Right ventricle myocardium superior (tissue), 1 donor: ENCODE data around the gene LMNB1. TPM values are rescaled to one million over a fixed set of nuclear protein-coding genes. Genes with fewer than 3 reads are reported as not detected.
A peak's percentile ranks its signal among the peaks of the same experiment; 100 is the strongest.
"Not testable (repeated sequence)": the region's sequence is repeated elsewhere in the genome, so short reads cannot be mapped to it uniquely, and the experiment has no call there.

Source experiments
- ATAC-seq: fragments of 200-7000 bp; cut with Tn5 transposase; one replicate; pipeline ENCODE4 v1.9.1; 2020; ENCODE audit warnings: mild to moderate bottlenecking; ENCODE audit not compliant: poor library complexity
- DNase-seq: peaks from one replicate; pipeline ENCODE4 v3.0.0-alpha.2; 2020
- intact Hi-C: fragments of 100-400 bp; cut with DNase I; formaldehyde crosslinking; loops from one replicate; pipeline ENCODE4 v1.11.2; 2022
- long read RNA-seq: library from polyadenylated mRNA; unstranded; transcript quantifications from one replicate; pipeline ENCODE4 v2.0.0, GENCODE V29; 2021
- total RNA-seq: library from RNA; stranded (reverse); fragmentation: NEBNext Ultra II Directional; extraction: Animal tissue kit (Norgen Biotek cat#: 25700); gene quantifications from one replicate; pipeline ENCODE4 v1.2.1, GENCODE V29; 2021
- donor health status: DM: no; HTN: yes; CAD: no; lungs with severe emphysema.

The LMNB1 gene
- 2.6 TPM for total RNA-seq
- long read RNA-seq, partial matches to known transcripts, result 0 of 1 reads
- long read RNA-seq, other reads (novel, unspliced or antisense), result 1 of 1 reads

- intact Hi-C loops, result loop anchor here (5.0 kb wide), 1 partner anchor 99 kb away; no protein-coding TSS in a partner anchor
- ATAC-seq (peak; percentile 97), DNase-seq (peak; percentile 97)
Observed at GRCh38 chr5:126776499-126777256, at the start of gene LMNB1. Gene LMNB1 (plus strand): TSS chr5:126777136. CDS start chr5:126777509, 373 bp downstream.

- no peak for ATAC-seq
- no peak for DNase-seq
- intact Hi-C loops, result no loop called here
Observed at GRCh38 chr5:126732716-126733115, 44.2 kb upstream of the LMNB1 start.

- DNase-seq, ATAC-seq, intact Hi-C loops: not testable (repeated sequence)
Observed at GRCh38 chr5:126734573-126734972, 42.4 kb upstream of the LMNB1 start.

GRCh38 chr5:126736141-126736540 lies 40.8 kb upstream of the LMNB1 start:
- intact Hi-C loops, result no loop called here
- no peak for DNase-seq
- no peak for ATAC-seq

- DNase-seq (no peak), ATAC-seq (no peak)
- intact Hi-C loops, result no loop called here
Observed at GRCh38 chr5:126741361-126741760, 35.6 kb upstream of the LMNB1 start.

GRCh38 chr5:126742425-126742824 lies 34.5 kb upstream of the LMNB1 start:
- DNase-seq (no peak), ATAC-seq (no peak)
- intact Hi-C loops, result no loop called here

GRCh38 chr5:126744836-126745235 lies 32.1 kb upstream of the LMNB1 start:
- ATAC-seq (no peak), DNase-seq (no peak)
- intact Hi-C loops, result no loop called here

GRCh38 chr5:126745259-126745992 lies 31.5 kb upstream of the LMNB1 start:
- intact Hi-C loops, result no loop called here
- DNase-seq (no peak), ATAC-seq (no peak)

- ATAC-seq (no peak), DNase-seq (no peak)
- intact Hi-C loops, result no loop called here
Observed at GRCh38 chr5:126746290-126746689, 30.6 kb upstream of the LMNB1 start.

- ATAC-seq, result no peak
- intact Hi-C loops, result no loop called here
- DNase-seq, result no peak
Observed at GRCh38 chr5:126752081-126752785, 24.7 kb upstream of the LMNB1 start.

- intact Hi-C loops, result no loop called here
- no peak for ATAC-seq
Observed at GRCh38 chr5:126753227-126753626, 23.7 kb upstream of the LMNB1 start.

GRCh38 chr5:126754609-126755008 lies 22.3 kb upstream of the LMNB1 start:
- no peak for DNase-seq
- intact Hi-C loops, result no loop called here
- ATAC-seq, result no peak

More at GRCh38 chr5:126753227-126753626, 23.7 kb upstream of the LMNB1 start:
- DNase-seq, result no peak

GRCh38 chr5:126755593-126755992 lies 21.3 kb upstream of the LMNB1 start:
- ATAC-seq, result no peak

GRCh38 chr5:126757713-126758357 lies 19.1 kb upstream of the LMNB1 start:
- no peak for DNase-seq
- intact Hi-C loops, result no loop called here
- ATAC-seq, result no peak

More at GRCh38 chr5:126755593-126755992, 21.3 kb upstream of the LMNB1 start:
- DNase-seq, result no peak
- intact Hi-C loops, result no loop called here

GRCh38 chr5:126763371-126763770 lies 13.6 kb upstream of the LMNB1 start:
- no peak for DNase-seq
- intact Hi-C loops, result no loop called here

GRCh38 chr5:126769703-126770102 lies 7.2 kb upstream of the LMNB1 start:
- ATAC-seq, result no peak
- intact Hi-C loops, result no loop called here
- no peak for DNase-seq

More at GRCh38 chr5:126763371-126763770, 13.6 kb upstream of the LMNB1 start:
- no peak for ATAC-seq

- DNase-seq, ATAC-seq, intact Hi-C loops: not testable (repeated sequence)
Observed at GRCh38 chr5:126773536-126773935, 3.4 kb upstream of the LMNB1 start.

- ATAC-seq, DNase-seq, intact Hi-C loops: not testable (repeated sequence)
Observed at GRCh38 chr5:126774595-126774994, 2.3 kb upstream of the LMNB1 start.
